Stimulated activated CD4-positive, alpha-beta T cell treated with anti-CD3 and anti-CD28 coated beads, Interleukin-2, amount 100 ng/mL, for 48 hours (primary cell): ENCODE data around the gene SRP9.
"Not testable (repeated sequence)": the region's sequence is repeated elsewhere in the genome, so short reads cannot be mapped to it uniquely, and the experiment has no call there.

Source experiments
- DNase-seq, 2 donors: peaks; one replicate each; pipeline ENCODE4 v3.0.0-alpha.2; 2020

Gene SRP9

GRCh38 chr1:225778337-225778669, 677 bp downstream of the SRP9 start:
- no peak for DNase-seq

GRCh38 chr1:225779165-225779564, 1.5 kb downstream of the SRP9 start:
- DNase-seq = not testable (repeated sequence)

- DNase-seq = no peak
Measured at GRCh38 chr1:225780134-225780533, 2.5 kb downstream of the SRP9 start.

- no peak for DNase-seq
Measured at GRCh38 chr1:225780630-225781029, 3.0 kb downstream of the SRP9 start.

- not testable (repeated sequence) for DNase-seq
Measured at GRCh38 chr1:225789142-225789541, 11.5 kb downstream of the SRP9 start.

- DNase-seq = no peak
Measured at GRCh38 chr1:225794954-225795353, 17.3 kb downstream of the SRP9 start.

- DNase-seq = not testable (repeated sequence)
Measured at GRCh38 chr1:225796097-225796496, 18.5 kb downstream of the SRP9 start.

GRCh38 chr1:225801146-225801545, 23.5 kb downstream of the SRP9 start:
- DNase-seq = not testable (repeated sequence)

GRCh38 chr1:225806249-225806648, 28.6 kb downstream of the SRP9 start:
- no peak for DNase-seq

GRCh38 chr1:225806736-225807135, 29.1 kb downstream of the SRP9 start:
- DNase-seq = not testable (repeated sequence)

GRCh38 chr1:225808136-225808535, 30.5 kb downstream of the SRP9 start:
- no peak for DNase-seq

- peak; percentile 66 to 74 for DNase-seq
Measured at GRCh38 chr1:225809842-225810578, 32.4 kb downstream of the SRP9 start, which contains the start of gene EPHX1. TSS of gene EPHX1 (plus strand) at chr1:225810124. CDS start at chr1:225828730, 18,606 bp downstream.

- DNase-seq = not testable (repeated sequence)
Measured at GRCh38 chr1:225810579-225811538, 33.2 kb downstream of the SRP9 start.

GRCh38 chr1:225811622-225812487, 34.2 kb downstream of the SRP9 start:
- no peak for DNase-seq

GRCh38 chr1:225812488-225813213, 35.0 kb downstream of the SRP9 start:
- DNase-seq = no peak

- no peak for DNase-seq
Measured at GRCh38 chr1:225813214-225813964, 35.8 kb downstream of the SRP9 start.

GRCh38 chr1:225814381-225814780, 36.8 kb downstream of the SRP9 start:
- no peak for DNase-seq

- not testable (repeated sequence) for DNase-seq
Measured at GRCh38 chr1:225815090-225815489, 37.5 kb downstream of the SRP9 start.

- DNase-seq = no peak
Measured at GRCh38 chr1:225815526-225816178, 38.0 kb downstream of the SRP9 start.

GRCh38 chr1:225816643-225817538, 39.3 kb downstream of the SRP9 start:
- DNase-seq = no peak
